ENCODE data around the gene PLXNA4.

GRCh38 chr7:132240821-132241422 is 335.3 kb downstream of the PLXNA4 start:
- TF ChIP-seq POLR2A (IDR thresholded peaks at IDR 0.05; ENCODE audit: low read depth, low read length): no peak
- no peak for TF ChIP-seq TAF1 (IDR thresholded peaks at IDR 0.05; ENCODE audit: low read depth, low read length)
- TF ChIP-seq POLR2AphosphoS5 (IDR thresholded peaks at IDR 0.05; ENCODE audit: low read depth, low read length): no peak
- TF ChIP-seq POU2F2 (IDR thresholded peaks at IDR 0.05; ENCODE audit: low read depth, low read length): no peak
